ELR (cell line): ENCODE data around the gene BNIP1.

Experiments used
- DNase-seq: peaks from one replicate; pipeline ENCODE4 v3.0.0-alpha.2; 2015; ENCODE audit warnings: low read depth

Gene BNIP1

GRCh38 chr5:173165177-173166016 is 21.1 kb downstream of the BNIP1 start:
- DNase-seq, result no peak

GRCh38 chr5:173172166-173172565 is 27.8 kb downstream of the BNIP1 start:
- no peak for DNase-seq

GRCh38 chr5:173175523-173175922 is 31.2 kb downstream of the BNIP1 start:
- DNase-seq, result no peak

GRCh38 chr5:173178369-173178910 is 34.1 kb downstream of the BNIP1 start:
- no peak for DNase-seq

DNA sequence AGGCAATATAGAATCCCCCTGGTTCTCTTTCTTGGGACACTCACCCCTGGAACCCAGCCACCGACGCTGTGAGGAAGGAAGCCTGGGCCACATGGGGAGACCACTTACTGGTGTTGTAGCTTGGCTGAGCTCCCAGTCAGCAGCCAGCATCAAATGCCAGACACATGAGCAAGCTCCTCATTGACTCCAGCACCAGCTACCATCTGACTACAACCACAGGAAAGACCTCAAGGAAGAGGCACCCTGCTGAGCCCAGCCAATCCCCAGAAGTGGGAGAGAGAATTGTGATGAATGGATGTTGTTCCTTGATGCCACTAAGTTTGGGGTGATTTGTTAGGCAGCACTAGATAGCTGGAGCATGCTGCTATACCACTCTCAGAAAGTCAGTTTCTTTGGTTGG is 36.0 kb downstream of the BNIP1 start:
- peak; percentile 39 for DNase-seq

GRCh38 chr5:173187054-173187743 is 42.9 kb downstream of the BNIP1 start:
- peak; percentile 20 for DNase-seq

DNA sequence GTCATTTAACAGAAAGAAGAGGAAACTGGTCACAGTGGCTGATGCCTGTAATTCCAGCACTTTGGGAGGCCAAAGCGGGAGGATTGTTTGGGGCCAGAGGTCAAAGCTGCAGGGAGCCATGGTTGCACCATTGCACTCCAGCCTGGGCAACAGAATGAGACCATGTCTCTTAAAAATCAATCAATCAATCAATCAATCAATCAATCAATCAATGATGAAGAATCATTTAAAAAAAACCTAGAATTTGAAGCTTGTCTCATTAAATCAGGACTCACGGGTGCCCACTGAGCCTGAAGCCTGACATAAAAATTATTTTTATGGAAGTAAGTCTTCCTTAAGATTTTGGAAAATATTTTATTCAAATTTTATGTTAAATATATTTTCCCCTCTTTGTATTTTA is 43.9 kb downstream of the BNIP1 start:
- DNase-seq, result no peak

GRCh38 chr5:173191015-173191414 is 46.7 kb downstream of the BNIP1 start:
- DNase-seq, result no peak

DNA sequence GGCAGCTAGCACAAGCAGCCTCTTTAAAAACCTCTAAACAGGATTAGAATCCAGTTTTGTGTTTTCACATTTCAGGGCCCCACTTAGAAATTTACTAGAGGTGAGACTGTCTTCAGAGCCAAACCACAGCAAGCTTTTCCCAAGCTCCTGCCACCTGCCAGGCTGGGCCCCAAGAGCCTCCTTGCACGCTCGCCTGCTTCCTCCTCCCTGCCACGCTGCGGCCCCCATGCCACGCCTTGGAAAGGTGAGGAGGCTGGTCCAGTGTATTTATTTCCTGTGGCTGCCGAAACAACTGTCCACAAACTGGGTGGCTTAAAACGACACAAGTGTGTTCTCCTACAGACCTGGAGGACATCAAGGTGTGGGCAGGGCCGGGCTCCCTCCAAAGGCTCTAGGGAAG is 47.2 kb downstream of the BNIP1 start:
- no peak for DNase-seq

DNA sequence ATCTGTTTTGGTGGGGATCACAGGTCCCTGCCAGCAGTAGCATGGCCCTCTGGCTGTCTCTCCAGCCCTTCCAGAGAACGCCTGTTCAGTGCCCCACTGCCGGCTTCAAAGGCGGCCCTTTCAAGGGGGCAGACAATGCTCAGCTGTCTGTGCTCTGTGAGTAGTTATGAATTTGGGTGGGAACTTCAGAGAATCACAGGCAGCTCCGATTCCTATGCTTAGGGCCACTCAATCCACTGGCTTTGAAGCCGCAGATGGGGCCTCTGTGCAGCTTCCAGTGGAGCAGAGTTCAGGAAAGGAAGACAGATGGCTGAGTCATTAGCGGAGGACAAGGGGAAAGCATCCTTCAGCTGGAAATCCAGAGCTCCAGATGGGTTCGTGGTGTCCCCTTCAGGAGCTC is 48.2 kb downstream of the BNIP1 start:
- DNase-seq, result no peak

- no peak for DNase-seq
Observed at GRCh38 chr5:173196133-173196952, 52.0 kb downstream of the BNIP1 start.

GRCh38 chr5:173197375-173197891 is 53.1 kb downstream of the BNIP1 start:
- no peak for DNase-seq

DNA sequence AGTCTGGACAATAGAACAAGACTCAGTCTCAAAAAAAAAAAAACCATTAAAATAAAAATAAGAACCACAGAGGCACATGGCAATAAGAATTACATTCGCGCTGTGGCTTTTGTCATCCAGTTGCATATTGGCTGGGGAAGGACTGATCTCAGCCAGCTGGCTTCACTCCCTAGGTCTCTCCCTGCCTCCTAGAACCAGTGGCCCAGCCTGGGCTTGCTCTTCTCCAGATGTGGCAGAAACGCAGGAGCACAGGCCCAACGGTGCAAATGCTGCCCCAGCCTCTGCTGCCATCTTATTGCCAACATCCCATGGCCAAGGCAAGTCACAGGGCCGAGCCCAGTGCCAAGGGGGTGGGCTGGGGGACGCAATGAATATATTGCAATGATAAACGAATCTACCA is 53.7 kb downstream of the BNIP1 start:
- no peak for DNase-seq

DNA sequence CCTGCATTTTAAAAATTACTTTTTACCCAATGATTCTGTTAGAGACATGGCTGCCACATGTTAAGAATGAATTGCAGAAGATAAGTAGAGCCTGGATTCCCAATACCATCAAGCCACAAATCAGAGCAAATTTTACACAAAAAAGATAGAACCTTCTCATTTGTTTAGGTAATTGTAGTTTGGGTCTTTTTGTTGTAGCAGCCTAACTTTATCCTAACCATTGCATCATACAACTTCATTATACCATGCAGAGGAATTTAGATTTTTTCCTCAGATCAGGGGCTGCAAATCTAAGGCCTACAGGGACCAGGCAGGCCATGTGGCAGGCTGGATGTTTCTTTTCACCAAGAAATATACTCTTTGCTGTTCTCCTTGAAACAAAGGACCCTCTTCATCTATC is 56.0 kb downstream of the BNIP1 start:
- DNase-seq, result no peak

DNA sequence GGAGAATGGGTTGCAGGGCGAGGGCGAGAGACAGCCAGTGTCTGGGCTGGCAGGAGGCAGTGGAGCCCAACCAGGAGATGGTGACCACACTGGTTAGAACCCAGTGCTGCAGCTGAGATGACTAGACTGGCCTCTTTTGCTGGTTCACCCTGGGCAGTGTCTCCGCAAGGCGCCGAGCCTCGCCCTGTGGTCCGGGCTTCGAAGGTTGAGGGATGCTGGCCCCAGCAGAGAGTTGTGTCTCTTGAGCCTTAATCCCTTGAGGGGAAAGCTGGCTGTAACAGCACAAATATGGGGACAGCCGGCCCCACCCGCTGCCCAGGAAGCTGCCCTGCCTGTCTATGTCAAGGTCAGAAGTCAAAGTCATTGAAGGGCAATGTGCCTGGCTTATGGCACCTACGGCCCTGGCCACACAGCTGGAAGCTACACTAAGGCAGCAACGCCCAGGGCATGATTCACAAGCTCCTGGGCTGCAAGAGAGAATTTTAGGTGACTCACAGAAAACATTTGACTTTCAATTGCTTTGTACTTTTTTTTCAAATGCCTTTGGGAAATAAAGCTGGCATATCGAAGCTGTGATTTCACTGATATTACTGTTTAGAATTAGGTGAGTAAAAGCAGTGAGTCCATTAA is 57.4 kb downstream of the BNIP1 start:
- DNase-seq, result peak; percentile 90

GRCh38 chr5:173202266-173202875 is 58.0 kb downstream of the BNIP1 start:
- DNase-seq, result no peak

DNA sequence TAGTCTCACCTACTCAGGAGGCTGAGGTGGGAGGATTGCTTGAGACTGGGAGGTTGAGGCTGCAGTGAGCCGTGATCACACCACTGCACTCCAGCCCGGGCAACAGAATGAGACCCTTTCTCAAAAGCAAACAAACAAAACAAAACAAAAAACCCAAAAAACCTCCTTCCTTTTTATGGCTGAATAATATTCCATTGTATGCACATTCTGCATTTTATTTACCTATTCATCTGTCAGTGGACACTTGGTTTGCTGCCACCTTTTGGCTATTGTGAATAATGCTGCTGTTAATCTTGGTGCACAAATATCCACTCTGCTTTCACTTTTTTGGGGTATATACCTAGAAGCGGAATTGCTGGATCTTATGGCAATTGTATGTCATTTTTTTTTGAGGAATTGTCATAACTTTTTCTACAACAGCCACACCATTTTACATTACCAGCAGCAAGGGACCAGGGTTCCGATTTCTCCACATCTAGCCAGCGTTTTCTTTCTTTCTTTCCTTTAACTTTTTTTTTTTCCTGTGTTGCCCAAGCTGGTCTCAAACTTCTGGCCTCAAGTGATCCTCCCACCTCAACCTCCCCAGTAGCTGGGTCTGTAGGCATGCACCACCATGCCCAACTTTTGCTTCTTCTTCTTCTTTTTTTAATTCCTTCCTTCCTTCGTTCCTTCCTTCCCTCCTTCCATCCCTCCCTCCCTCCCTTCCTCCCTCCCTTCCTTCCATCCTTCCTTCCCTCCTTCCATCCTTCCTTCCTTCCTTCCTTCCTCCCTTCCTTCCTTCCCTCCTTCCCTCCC is 60.1 kb downstream of the BNIP1 start:
- peak; percentile 58 for DNase-seq

DNA sequence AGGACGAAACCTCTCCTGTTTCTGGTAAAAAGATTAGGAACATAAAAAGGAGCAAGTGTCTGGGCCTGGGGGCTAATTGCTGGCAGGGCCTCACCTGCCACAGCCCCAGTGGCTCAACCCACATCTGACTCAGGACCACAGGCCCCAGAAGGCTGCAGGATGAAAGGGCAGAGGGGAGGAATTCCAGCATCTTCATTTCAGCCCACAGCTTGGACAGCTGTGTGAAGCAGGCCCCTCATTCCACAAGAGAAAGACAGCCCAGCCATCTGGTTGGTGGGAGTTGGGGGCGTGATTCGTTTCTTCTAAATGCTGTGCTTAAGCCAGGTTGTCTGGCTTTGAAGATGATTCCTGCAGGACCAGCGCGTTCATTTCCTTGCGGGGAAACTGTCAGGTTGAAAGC is 61.6 kb downstream of the BNIP1 start:
- no peak for DNase-seq

DNA sequence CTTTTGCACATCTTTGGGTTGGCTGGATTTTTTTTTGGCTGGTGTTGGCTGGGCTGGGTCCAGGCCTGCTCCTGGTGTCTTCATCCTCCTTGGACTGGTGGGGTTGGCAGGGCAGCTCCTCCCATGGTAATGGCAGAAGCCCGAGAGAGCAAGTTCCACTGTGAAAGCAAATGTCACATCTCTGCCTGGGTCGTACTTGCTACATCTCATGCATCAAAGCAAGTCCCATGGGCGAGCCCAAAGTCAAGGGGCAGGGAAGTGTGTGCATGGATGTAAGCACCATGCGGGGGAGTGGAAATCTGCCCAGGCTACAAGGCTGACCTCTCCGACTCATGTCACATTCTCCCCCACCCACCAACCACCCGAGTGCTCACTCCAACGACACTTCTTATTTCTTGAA is 64.0 kb downstream of the BNIP1 start:
- DNase-seq, result no peak

DNA sequence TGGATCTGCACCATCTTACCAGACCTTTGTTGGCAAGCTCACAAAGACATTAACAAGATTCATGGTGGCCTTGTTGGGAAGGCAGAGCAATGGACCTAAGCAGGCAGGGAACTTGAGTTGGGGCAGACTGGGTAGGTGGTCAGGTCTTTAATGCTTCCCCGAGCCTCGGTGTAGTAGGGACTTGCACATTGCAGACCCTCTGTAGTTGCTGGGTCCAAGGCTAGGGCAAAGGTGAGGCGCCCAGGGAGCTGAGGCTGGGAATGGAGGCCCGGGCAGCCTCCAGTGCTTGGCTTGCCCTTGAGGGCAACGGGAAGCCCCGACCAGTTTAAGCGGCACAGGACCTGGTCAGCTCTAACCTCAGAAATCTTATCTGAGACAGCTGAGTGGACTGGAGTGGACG is 66.5 kb downstream of the BNIP1 start:
- DNase-seq, result no peak
